Heart left ventricle (tissue), 16 donors: ENCODE measurements around the gene CCR8. TPM values are rescaled to one million over a fixed set of nuclear protein-coding genes. Genes with fewer than 3 reads are reported as not detected.
A peak's percentile ranks its signal among the peaks of the same experiment; 100 is the strongest.

ENCODE experiments used
- ATAC-seq, 4 donors: fragments of 200-7000 bp; cut with Tn5 transposase; one replicate each; pipeline ENCODE4 v1.9.1; 2020 to 2022; ENCODE audit warnings: moderate library complexity in 4 of 4, mild to moderate bottlenecking in 3 of 4, moderate number of reproducible peaks in 1 of 4
- DNase-seq, 5 donors: peaks; one replicate each; pipeline ENCODE4 v3.0.0-alpha.2; 2020
- H3K27ac ChIP-seq, 12 donors: fragments of 200-600 bp; sonication (generic) in 4 of 12; one replicate each; pipeline versions ENCODE4 v1.5.0 to v1.8.0; 2016 to 2022; ENCODE audit warnings: mild to moderate bottlenecking in 2 of 12
- H3K27me3 ChIP-seq, 9 donors: fragments of 200-600 bp; sonication (generic) in 2 of 9; one replicate each; pipeline versions ENCODE4 v1.5.1 to v1.8.0; 2016 to 2022; ENCODE audit warnings: mild to moderate bottlenecking in 3 of 9
- H3K36me3 ChIP-seq, 9 donors: fragments of 200-600 bp; sonication (generic) in 2 of 9; one replicate each; pipeline versions ENCODE4 v1.5.0 to v1.8.0; 2018 to 2022; ENCODE audit warnings: mild to moderate bottlenecking in 2 of 9
- H3K4me1 ChIP-seq, 12 donors: fragments of 200-600 bp; sonication (generic) in 4 of 12; one replicate each; pipeline versions ENCODE4 v1.5.0 to v1.8.0; 2016 to 2022; ENCODE audit warnings: mild to moderate bottlenecking in 3 of 12
- H3K4me3 ChIP-seq, 12 donors: fragments of 200-600 bp; sonication (generic) in 4 of 12; one replicate each; pipeline versions ENCODE4 v1.5.0 to v1.8.0; 2017 to 2022; ENCODE audit warnings: mild to moderate bottlenecking in 9 of 12, moderate library complexity in 4 of 12
- H3K9me3 ChIP-seq, 12 donors: fragments of 200-600 bp; sonication (generic) in 4 of 12; one replicate each; pipeline versions ENCODE4 v1.5.0 to v1.8.0; 2016 to 2022; ENCODE audit warnings: mild to moderate bottlenecking in 1 of 12
- CTCF ChIP-seq, 12 donors: fragments of 200-600 bp; sonication (generic) in 4 of 12; IDR thresholded peaks; one replicate each; pipeline versions ENCODE4 v1.5.0 to v1.8.0; 2018 to 2022; ENCODE audit warnings: antibody characterized with exemption in 12 of 12, mild to moderate bottlenecking in 5 of 12
- POLR2A ChIP-seq, 2 donors: fragments of 450-650 bp; IDR thresholded peaks; one replicate each; pipeline ENCODE4 v1.6.1; 2017; ENCODE audit warnings: antibody characterized with exemption in 2 of 2, mild to moderate bottlenecking in 2 of 2, moderate library complexity in 2 of 2
- WGBS, 4 donors: extraction: QIAGEN DNeasy Blood & Tissue Kit in 2 of 4; methylation state at CpG; one replicate each; pipeline versions ENCODE4 v1.1.5 to v1.1.7; 2013 to 2018; 5-methylcytosine and 5-hydroxymethylcytosine counted together
- intact Hi-C, 10 donors: fragments of 100-400 bp; cut with DNase I; formaldehyde crosslinking; loops; one replicate each; pipeline versions ENCODE4 v1.11.1 to v1.14.2; 2022
- polyA plus RNA-seq, 2 donors: library from polyadenylated mRNA; stranded (reverse); fragments of 200-250 nt; gene quantifications; one replicate each; pipeline ENCODE4 v1.2.3, GENCODE V29; 2013
- total RNA-seq, 9 donors: library from RNA; depleted of rRNA in 2 of 9; stranded (reverse); fragments of >200 nt in 2 of 9; fragmentation: NEBNext Ultra II Directional in 3 of 9; extraction: Animal tissue kit (Norgen Biotek cat#: 25700) in 3 of 9; gene quantifications; one replicate each; pipeline versions ENCODE4 v1.1.0 to v1.2.4, GENCODE V29; 2016 to 2023
- donor health status: ischemic (EF 13 %, LVEDD 7.1; RV severe dilation, severe dysfunction).
- donor health status: healthy with polysubstance abuse.
- donor health status: DM: no; HTN: yes; CAD: no.
- donor health status: DM: no; HTN: no; CAD: no.
- donor health status: ischemic (EF 25% LVEDD 6.9; RV normal size, moderate dysfunction).
- donor health status: ischemic (EF 25% LVEDD 5.7; RV mildly dilated, moderate dysfunction).
- donor health status: healthy.
- donor health status: DM: yes; HTN: yes; CAD: no.
- donor health status: ischemic (EF 35%, LVEDD 5.7; RV mildly dilated, moderate dysfunction).
- donor health status: nonischemic (EF 11% LVEDD 7.7; RV severe dilation, severe dysfunction).
- donor health status: DM: yes; HTN: yes; CAD: no.
- donor health status: PGD.
- donor health status: ischemic (EF 29% LVEDD 5.4; RV normal size, mild dysfunction).
- donor health status: nonischemic (EF 23%, LVEDD 6.1; RV moderate dilation, normal function).

CCR8 gene
- total and polyA plus RNA-seq, 11 donors: 0.29 TPM; not detected in 10

- TF ChIP-seq POLR2A (IDR thresholded peaks at IDR 0.05) (no peak), CTCF (IDR thresholded peaks at IDR 0.05) (no peak)
- 52 to 68% (median 59%) methylated on average over 4 of the region's 4 CpGs for WGBS, 4 donors
- H3K9me3 ChIP-seq: no peaks in the 10 kb centered on the region
- H3K4me1 ChIP-seq: peaks cover 0 to 6% (median 0%) of the 10 kb centered on the region in 12 donors
- peak overlapping the region in 1 of 12 donors; percentile 17 for H3K27ac ChIP-seq
- intact Hi-C loops: loop anchor here in 4 of 10 donors (2.0 to 10.0 kb wide), 5 partner anchors 83 to 163 kb away; partner anchors contain the start of gene XIRP1 (in 2 of the 4)
- ATAC-seq (no peak), DNase-seq (no peak)
- H3K27me3 ChIP-seq: no peaks in the 10 kb centered on the region
- no peaks in the 10 kb centered on the region for H3K36me3 ChIP-seq
- no peak overlapping the region for H3K4me3 ChIP-seq
Observed at GRCh38 chr3:39290255-39290654, 39.3 kb upstream of the CCR8 start.

- TF ChIP-seq POLR2A (IDR thresholded peaks at IDR 0.05) (no peak), CTCF (IDR thresholded peaks at IDR 0.05) (peak; percentile 77 to 98 (median 94))
- Histone ChIP-seq H3K9me3 (no peaks in the 10 kb centered on the region), H3K4me3 (no peak overlapping the region), H3K4me1 (peaks cover 0 to 6% (median 0%) of the 10 kb centered on the region in 12 donors), H3K27ac (no peak overlapping the region), H3K27me3 (no peaks in the 10 kb centered on the region), H3K36me3 (no peaks in the 10 kb centered on the region)
- ATAC-seq (peak; percentile 23 to 69 (median 60)), DNase-seq (peak; percentile 48 to 76 (median 58))
- intact Hi-C loops: loop anchor here in 4 of 10 donors (2.0 to 10.0 kb wide), 5 partner anchors 83 to 165 kb away; partner anchors contain the start of gene XIRP1 (in 2 of the 4)
- 17 to 23% (median 19%) methylated on average over 5 of the region's 5 CpGs for WGBS, 4 donors
Observed at GRCh38 chr3:39291903-39292329, 37.6 kb upstream of the CCR8 start.

GRCh38 chr3:39292961-39293360 lies 36.5 kb upstream of the CCR8 start:
- TF ChIP-seq CTCF (IDR thresholded peaks at IDR 0.05) (no peak), POLR2A (IDR thresholded peaks at IDR 0.05) (no peak)
- peaks cover 0 to 6% (median 0%) of the 10 kb centered on the region in 12 donors for H3K4me1 ChIP-seq
- WGBS, 4 donors: 78 to 85% (median 78%) methylated on average over 4 of the region's 4 CpGs
- no peaks in the 10 kb centered on the region for H3K9me3 ChIP-seq
- intact Hi-C loops: loop anchor here in 4 of 10 donors (5.0 to 10.0 kb wide), 4 partner anchors 82 to 106 kb away; partner anchors contain the start of gene XIRP1 (in 2 of the 4)
- H3K27me3 ChIP-seq: no peaks in the 10 kb centered on the region
- H3K27ac ChIP-seq: no peak overlapping the region
- no peak for ATAC-seq
- H3K4me3 ChIP-seq: no peak overlapping the region
- H3K36me3 ChIP-seq: no peaks in the 10 kb centered on the region
- no peak for DNase-seq

- WGBS, 4 donors: 55 to 76% (median 72%) methylated on average over 10 of the region's 10 CpGs
- no peak for DNase-seq
- H3K27ac ChIP-seq: no peak overlapping the region
- TF ChIP-seq POLR2A (IDR thresholded peaks at IDR 0.05) (no peak), CTCF (IDR thresholded peaks at IDR 0.05) (no peak)
- no peaks in the 10 kb centered on the region for H3K36me3 ChIP-seq
- no peak overlapping the region for H3K4me3 ChIP-seq
- no peaks in the 10 kb centered on the region for H3K4me1 ChIP-seq
- intact Hi-C loops: loop anchor here in 4 of 10 donors (5.0 to 10.0 kb wide), 4 partner anchors 80 to 107 kb away; partner anchors contain the start of gene XIRP1 (in 2 of the 4)
- H3K27me3 ChIP-seq: no peaks in the 10 kb centered on the region
- no peak for ATAC-seq
- H3K9me3 ChIP-seq: peaks cover 0 to 15% (median 9%) of the 10 kb centered on the region in 12 donors
Observed at GRCh38 chr3:39294446-39295183, 34.9 kb upstream of the CCR8 start.
